IMR-90 (cell line): ENCODE measurements around the gene FYB2. TPM values are rescaled to one million over a fixed set of nuclear protein-coding genes. Genes with fewer than 3 reads are reported as not detected.

Source experiments
- ATAC-seq: fragments of 200-7000 bp; cut with Tn5 transposase; 2 replicates; pipeline ENCODE4 v1.9.1; 2020; ENCODE audit warnings: low read depth, mild to moderate bottlenecking, moderate library complexity
- BruUV-seq: library from RNA; stranded (reverse); fragments of 400-500 nt; replicated peaks from 2 replicates; lab custom pipeline; 2021; lab: Mats Ljungman, UMichigan
- CTCF ChIA-PET: fragments of 300-600 bp; formaldehyde crosslinking; extraction: SDS; loops from one replicate; lab custom pipeline; 2021; ENCODE audit warnings: antibody characterized with exemption; lab: Yijun Ruan, JAX
- POLR2A ChIA-PET: fragments of 300-600 bp; sonication (Branson Sonifier 250); formaldehyde crosslinking; loops from one replicate; lab custom pipeline; 2022; ENCODE audit warnings: antibody characterized with exemption; ENCODE audit not compliant: unreplicated experiment; lab: Charles Lee
- DNase-seq: peaks from one replicate; pipeline ENCODE4 v3.0.0; 2013
- H2AFZ ChIP-seq: replicated peaks from 2 replicates; pipeline ENCODE3; 2013; ENCODE audit warnings: low read length, mild to moderate bottlenecking; ENCODE audit not compliant: poor library complexity
- H2AK5ac ChIP-seq: 2 replicates; pipeline ENCODE4 v1.6.1; 2013; ENCODE audit warnings: low read depth, low read length, inconsistent platforms
- H2AK9ac ChIP-seq: replicated peaks from 2 replicates; pipeline ENCODE3; 2013; ENCODE audit warnings: mild to moderate bottlenecking, low read depth, low read length, moderate library complexity; ENCODE audit not compliant: poor library complexity
- H2BK120ac ChIP-seq: 2 replicates; pipeline ENCODE4 v1.6.1; 2013; ENCODE audit warnings: low read depth, low read length, inconsistent platforms
- H2BK15ac ChIP-seq: 3 replicates; pipeline ENCODE4 v1.6.1; 2013; ENCODE audit warnings: low read depth, low read length, inconsistent platforms
- H2BK20ac ChIP-seq: 2 replicates; pipeline ENCODE4 v1.6.1; 2013; ENCODE audit warnings: low read depth, mild to moderate bottlenecking, inconsistent platforms, low read length, moderate library complexity
- H2BK5ac ChIP-seq: 2 replicates; pipeline ENCODE4 v1.6.1; 2013; ENCODE audit warnings: mild to moderate bottlenecking, low read depth, low read length, inconsistent platforms; ENCODE audit not compliant: poor library complexity, severe bottlenecking
- H3K14ac ChIP-seq: replicated peaks from 2 replicates; pipeline ENCODE4 v1.6.1; 2013; ENCODE audit warnings: low read depth, low read length, inconsistent platforms
- H3K18ac ChIP-seq: 2 replicates; pipeline ENCODE4 v1.6.1; 2013; ENCODE audit warnings: low read depth, low read length, control low read depth
- H3K23ac ChIP-seq: 2 replicates; pipeline ENCODE4 v1.6.1; 2013; ENCODE audit warnings: low read depth, low read length, inconsistent platforms
- H3K27ac ChIP-seq: 2 replicates; pipeline ENCODE4 v1.5.1; 2013; ENCODE audit warnings: mild to moderate bottlenecking, control low read depth, low read length; ENCODE audit not compliant: insufficient read depth
- H3K27me3 ChIP-seq: 2 replicates; pipeline ENCODE4 v1.6.1; 2013; ENCODE audit warnings: low read length; ENCODE audit not compliant: control insufficient read depth, insufficient read depth
- H3K36me3 ChIP-seq: 2 replicates; pipeline ENCODE4 v1.6.1; 2013; ENCODE audit warnings: low read length, mixed read lengths; ENCODE audit not compliant: control insufficient read depth, insufficient read depth
- H3K4ac ChIP-seq: 2 replicates; pipeline ENCODE4 v1.6.1; 2013; ENCODE audit warnings: low read depth, low read length, inconsistent platforms
- H3K4me1 ChIP-seq: 2 replicates; pipeline ENCODE4 v1.6.1; 2013; ENCODE audit warnings: low read length, mixed read lengths; ENCODE audit not compliant: control insufficient read depth, insufficient read depth
- H3K4me2 ChIP-seq: 2 replicates; pipeline ENCODE4 v1.6.1; 2013; ENCODE audit warnings: low read depth, mild to moderate bottlenecking, control low read depth, low read length, moderate library complexity
- H3K4me3 ChIP-seq: 2 replicates; pipeline ENCODE4 v1.5.1; 2013; ENCODE audit warnings: low read depth, mild to moderate bottlenecking, control low read depth, low read length, moderate library complexity; ENCODE audit not compliant: insufficient read depth
- H3K56ac ChIP-seq: 2 replicates; pipeline ENCODE4 v1.6.1; 2013; ENCODE audit warnings: low read length, inconsistent platforms; ENCODE audit not compliant: insufficient read depth; ENCODE audit errors: extremely low read depth
- H3K79me1 ChIP-seq, 2 experiments: 2 replicates each; pipeline ENCODE4 v1.6.1; 2013; ENCODE audit warnings: low read length in 2 of 2, inconsistent platforms in 1 of 2, low read depth in 1 of 2
- H3K9ac ChIP-seq: 2 replicates; pipeline ENCODE4 v1.6.1; 2013; ENCODE audit warnings: low read depth, low read length, control low read depth
- H3K9me1 ChIP-seq: 2 replicates; pipeline ENCODE4 v1.6.1; 2013; ENCODE audit warnings: low read length, inconsistent platforms; ENCODE audit not compliant: insufficient read depth
- H3K9me3 ChIP-seq: 2 replicates; pipeline ENCODE4 v1.6.1; 2013; ENCODE audit warnings: low read length; ENCODE audit not compliant: control insufficient read depth, insufficient read depth
- H4K20me1 ChIP-seq: 2 replicates; pipeline ENCODE4 v1.6.1; 2013; ENCODE audit warnings: low read length, inconsistent platforms; ENCODE audit not compliant: insufficient read depth
- H4K5ac ChIP-seq: 2 replicates; pipeline ENCODE4 v1.6.1; 2013; ENCODE audit warnings: mild to moderate bottlenecking, low read depth, low read length, control low read depth
- H4K8ac ChIP-seq, 2 experiments: 2 replicates each; pipeline ENCODE4 v1.6.1; 2013; ENCODE audit warnings: low read depth in 2 of 2, low read length in 2 of 2, control low read depth in 1 of 2, inconsistent platforms in 1 of 2
- H4K91ac ChIP-seq: 2 replicates; pipeline ENCODE4 v1.6.1; 2013; ENCODE audit warnings: low read depth, low read length, inconsistent platforms; ENCODE audit not compliant: insufficient read depth
- MAFK ChIP-seq: IDR thresholded peaks from 2 replicates; pipeline ENCODE4 v1.6.1; 2012; ENCODE audit warnings: low read depth, low read length, improper control_type of control experiment
- POLR2A ChIP-seq: IDR thresholded peaks from 2 replicates; pipeline ENCODE4 v1.6.1; 2012; ENCODE audit warnings: mild to moderate bottlenecking, low read depth, low read length
- WGBS, 2 experiments: methylation state at CpG; one replicate each; pipeline versions ENCODE4 v1.1.5 to v1.1.7; 2013; ENCODE audit warnings: missing lambda C conversion rate in 2 of 2; ENCODE audit not compliant: insufficient read length in 1 of 2; ENCODE audit errors: extremely low coverage in 2 of 2; 5-methylcytosine and 5-hydroxymethylcytosine counted together
- dilution Hi-C: fragments of 300-500 bp; cut with HindIII; formaldehyde crosslinking; loops from one replicate; pipeline ENCODE4 v1.14.3; 2018; ENCODE audit warnings: low sequenced_read_pairs; ENCODE audit not compliant: unreplicated experiment
- in situ Hi-C: fragments of 300-500 bp; cut with MboI; formaldehyde crosslinking; loops from 3 replicates; pipeline ENCODE4 v1.14.3; 2019; ENCODE audit warnings: low sequenced_read_pairs, inconsistent platforms, mixed read lengths
- intact Hi-C: fragments of 100-400 bp; cut with micrococcal nuclease; formaldehyde crosslinking; loops from 2 replicates; pipeline ENCODE4 v1.10.0; 2022
- polyA plus RNA-seq, 3 experiments: library from polyadenylated mRNA; depleted of rRNA; stranded (reverse); fragments of >200 nt; gene quantifications; 2 replicates each; pipeline ENCODE4 v1.2.3, GENCODE V29; 2012; ENCODE audit warnings: low replicate concordance in 1 of 3
- total RNA-seq: library from RNA; depleted of rRNA; stranded (reverse); fragments of >200 nt; gene quantifications from 2 replicates; pipeline ENCODE4 v1.2.3, GENCODE V29; 2012

Gene FYB2
- total and polyA plus RNA-seq, 2 of the 4 experiments (the other 2 are of a cell fraction) = under 0.01 TPM; not detected in 1

GRCh38 chr1:56866656-56867055 is 47.5 kb upstream of the FYB2 start:
- peak overlapping the region; percentile 89 for H2AFZ ChIP-seq
- H3K4me1 ChIP-seq = peaks cover 4% of the 10 kb centered on the region; the same call in 1 of the 2 replicates
- peak overlapping the region; percentile 86 for H2BK120ac ChIP-seq
- H2AK9ac ChIP-seq = no peak overlapping the region
- intact Hi-C loops = no loop called here
- ATAC-seq = peak; percentile 89
- no peak overlapping the region for H3K4me3 ChIP-seq
- H3K56ac ChIP-seq = peak overlapping the region; percentile 52
- in situ Hi-C loops = no loop called here
- peak overlapping the region; percentile 96 for H2BK5ac ChIP-seq
- H3K4me2 ChIP-seq = peak overlapping the region; percentile 75; the same call in 1 of the 2 replicates
- peak overlapping the region; percentile 68 for H3K14ac ChIP-seq
- dilution Hi-C loops = no loop called here
- H2AK5ac ChIP-seq = peak overlapping the region; percentile 45; the same call in 1 of the 2 replicates
- peak overlapping the region; percentile 76; the same call in 1 of the 2 replicates for H4K5ac ChIP-seq
- no CpG with 5 or more reads among the region's 2 CpGs for WGBS, 2 experiments
- H4K20me1 ChIP-seq = no peaks in the 10 kb centered on the region
- H3K27me3 ChIP-seq = no peaks in the 10 kb centered on the region
- H3K27ac ChIP-seq = peak overlapping the region; percentile 64
- H3K4ac ChIP-seq = peak overlapping the region; percentile 84
- H3K79me1 ChIP-seq = no peaks in the 10 kb centered on the region
- peak overlapping the region; percentile 65 for H4K91ac ChIP-seq
- no peaks in the 10 kb centered on the region for H3K36me3 ChIP-seq
- peak; percentile 88 for DNase-seq
- BruUV-seq = no TSS peak
- peak overlapping the region; percentile 64 to 85 for H4K8ac ChIP-seq
- peak overlapping the region; percentile 86; the same call in 1 of the 2 replicates for H3K18ac ChIP-seq
- CTCF ChIA-PET = interaction anchor here (0.6 kb wide), 2 partner anchors 34 to 50 kb away, joined by 3 to 8 read pairs; no protein-coding TSS in a partner anchor
- H2BK20ac ChIP-seq = peak overlapping the region; percentile 88
- no peak for TF ChIP-seq POLR2A
- peak; percentile 85 for TF ChIP-seq MAFK
- no peaks in the 10 kb centered on the region for H3K9me1 ChIP-seq
- peaks cover 2% of the 10 kb centered on the region; the same call in 1 of the 2 replicates for H3K9me3 ChIP-seq
- peak overlapping the region; percentile 96; the same call in 2 of the 3 replicates for H2BK15ac ChIP-seq
- peak overlapping the region; percentile 73 for H3K23ac ChIP-seq
- POLR2A ChIA-PET = no interaction called here
- 0 out of 2 replicates have a peak overlapping the region, but pooled peaks have one; percentile 44 for H3K9ac ChIP-seq
